ENCODE results near the gene VAC14. TPM values are rescaled to one million over a fixed set of nuclear protein-coding genes. Genes with fewer than 3 reads are reported as not detected.

VAC14 gene
- polyA plus RNA-seq, 2 of the 4 experiments (the other 2 are of a cell fraction): 25.3 to 27.0 TPM

GRCh38 chr16:70696355-70696754 lies 104.6 kb downstream of the VAC14 start:
- CTCF ChIA-PET: interaction anchor here (0.7 to 3.6 kb wide), 8 partner anchors 10 to 74 kb away, joined by 3 to 18 read pairs (median 8); no protein-coding TSS in a partner anchor
- 92% methylated on average over 8 of the region's 8 CpGs for WGBS (ENCODE audit: missing lambda C conversion rate)
- H3K9me3 ChIP-seq: no peaks in the 10 kb centered on the region
- ATAC-seq (no peak), FAIRE-seq (no peak), DNase-seq (ENCODE audit: low read depth in 1 of 2, low spot score in 1 of 2) (no peak)
- H3K27ac ChIP-seq: peak overlapping the region; percentile 97 to 100
- no peak for TF ChIP-seq USF2 (IDR thresholded peaks at IDR 0.05)
- POLR2A ChIA-PET: no interaction called here
- H3K4me1 ChIP-seq: peaks cover 71% of the 10 kb centered on the region
- peak overlapping the region; percentile 84; the same call in 1 of the 3 replicates for H3K4me2 ChIP-seq
- no peak overlapping the region for H3K4me3 ChIP-seq

- peak; percentile 50 to 56 for ATAC-seq
- ChIA-PET POLR2A (no interaction called here), CTCF (interaction anchor here (1.1 to 3.6 kb wide), 7 partner anchors 9 to 75 kb away, joined by 3 to 18 read pairs (median 11); no protein-coding TSS in a partner anchor)
- no peaks in the 10 kb centered on the region for H3K9me3 ChIP-seq
- FAIRE-seq: no peak
- peak overlapping the region; percentile 97 to 100 for H3K27ac ChIP-seq
- 32% methylated on average over 13 of the region's 14 CpGs for WGBS (ENCODE audit: missing lambda C conversion rate)
- H3K4me2 ChIP-seq: peak overlapping the region; percentile 84
- no peak for TF ChIP-seq USF2 (IDR thresholded peaks at IDR 0.05)
- no peak for TF ChIP-seq SMC3 (IDR thresholded peaks at IDR 0.05)
- peak; percentile 14 for TF ChIP-seq MAX (IDR thresholded peaks at IDR 0.05)
- no peak for TF ChIP-seq SREBF2 (IDR thresholded peaks at IDR 0.05)
- H3K4me3 ChIP-seq: no peak overlapping the region
- peaks cover 74% of the 10 kb centered on the region for H3K4me1 ChIP-seq
- DNase-seq (ENCODE audit: low read depth in 1 of 2, low spot score in 1 of 2): peak; percentile 48 to 56
These were observed 105.5 kb downstream of the VAC14 start for GRCh38 chr16:70695331-70696070.

- TF ChIP-seq ZFP36 (IDR thresholded peaks at IDR 0.05; ENCODE audit: borderline replicate concordance, partially characterized antibody) (no peak), MAX (IDR thresholded peaks at IDR 0.05) (peak; percentile 7), E2F6 (IDR thresholded peaks at IDR 0.05; ENCODE audit: borderline replicate concordance, low read depth) (0 out of 2 replicates have a peak, but pooled peaks have one; percentile 3)
- ATAC-seq (peak; percentile 1 to 3; a peak in 2 of 6 replicates), DNase-seq (ENCODE audit: low read depth in 1 of 2, low spot score in 1 of 2) (no peak), FAIRE-seq (no peak)
- POLR2A ChIA-PET: no interaction called here
- Histone ChIP-seq H3K4me3 (no peak overlapping the region), H3K4me1 (peaks cover 81% of the 10 kb centered on the region), H3K4me2 (peak overlapping the region; percentile 84), H3K9me3 (no peaks in the 10 kb centered on the region), H3K27ac (peak overlapping the region; percentile 97 to 100)
- CTCF ChIA-PET: interaction anchor here (1.1 to 3.6 kb wide), 6 partner anchors 8 to 76 kb away, joined by 3 to 18 read pairs (median 11); no protein-coding TSS in a partner anchor
- WGBS (ENCODE audit: missing lambda C conversion rate): 66% methylated on average over 4 of the region's 4 CpGs
These were observed 106.1 kb downstream of the VAC14 start for GRCh38 chr16:70694868-70695218.

- DNase-seq (ENCODE audit: low read depth in 1 of 2, low spot score in 1 of 2): peak; percentile 85 to 95
- FAIRE-seq: peak; percentile 83
- peak overlapping the region; percentile 97 to 100 for H3K27ac ChIP-seq
- H3K4me2 ChIP-seq: peak overlapping the region; percentile 84
- POLR2A ChIA-PET: no interaction called here
- WGBS (ENCODE audit: missing lambda C conversion rate): 11% methylated on average over 17 of the region's 17 CpGs
- CTCF ChIA-PET: interaction anchor here (1.1 to 3.6 kb wide), 6 partner anchors 20 to 76 kb away, joined by 3 to 18 read pairs (median 10); no protein-coding TSS in a partner anchor
- H3K4me1 ChIP-seq: peaks cover 86% of the 10 kb centered on the region
- H3K9me3 ChIP-seq: no peaks in the 10 kb centered on the region
- peak; percentile 66 to 83 for ATAC-seq
- H3K4me3 ChIP-seq: 0 out of 3 replicates have a peak overlapping the region, but pooled peaks have one; percentile 5
- TF ChIP-seq JUN (IDR thresholded peaks at IDR 0.05): peak; percentile 31 to 68; a peak in 1 of 5 replicates
- TF ChIP-seq MAX (IDR thresholded peaks at IDR 0.05): peak; percentile 82
- TF ChIP-seq EP300 (IDR thresholded peaks at IDR 0.05): peak in 1 of 2 experiments; percentile 59; a peak in 1 of 5 replicates
- TF ChIP-seq CHD4 (IDR thresholded peaks at IDR 0.05; ENCODE audit: borderline replicate concordance): no peak
- no peak for TF ChIP-seq RNF2 (IDR thresholded peaks at IDR 0.05; ENCODE audit: borderline replicate concordance, low read depth)
- TF ChIP-seq FOSL2 (IDR thresholded peaks at IDR 0.05): peak; percentile 48; the same call in 1 of the 2 replicates
- TF ChIP-seq FOSL2 (CRISPR knock-in tag; IDR thresholded peaks at IDR 0.05): peak; percentile 84
- TF ChIP-seq HES2 (IDR thresholded peaks at IDR 0.05): no peak
- TF ChIP-seq GATA3 (IDR thresholded peaks at IDR 0.05; ENCODE audit: borderline replicate concordance): peak; percentile 69; the same call in 1 of the 2 replicates
- TF ChIP-seq RAD21 (conservative IDR thresholded peaks at IDR 0.05 in 1 of 2, IDR thresholded peaks at IDR 0.05 in 1 of 2): peak in 1 of 2 experiments; percentile 3; a peak in 2 of 5 replicates
- no peak for TF ChIP-seq EHF (CRISPR knock-in tag; IDR thresholded peaks at IDR 0.05)
- no peak for TF ChIP-seq MYC (IDR thresholded peaks at IDR 0.05; ENCODE audit: borderline replicate concordance, low read length)
- TF ChIP-seq CEBPB (IDR thresholded peaks at IDR 0.05): 0 out of 4 replicates have a peak, but pooled peaks of 1 of the 2 experiments have one; percentile 8
- peak; percentile 45 for TF ChIP-seq JUNB (IDR thresholded peaks at IDR 0.05)
- TF ChIP-seq CTCF (IDR thresholded peaks at IDR 0.05): no peak
These were observed 106.7 kb downstream of the VAC14 start for GRCh38 chr16:70694088-70694867.

All from A549 (cell line).